ENCODE results near the gene KCNQ2.

DNA sequence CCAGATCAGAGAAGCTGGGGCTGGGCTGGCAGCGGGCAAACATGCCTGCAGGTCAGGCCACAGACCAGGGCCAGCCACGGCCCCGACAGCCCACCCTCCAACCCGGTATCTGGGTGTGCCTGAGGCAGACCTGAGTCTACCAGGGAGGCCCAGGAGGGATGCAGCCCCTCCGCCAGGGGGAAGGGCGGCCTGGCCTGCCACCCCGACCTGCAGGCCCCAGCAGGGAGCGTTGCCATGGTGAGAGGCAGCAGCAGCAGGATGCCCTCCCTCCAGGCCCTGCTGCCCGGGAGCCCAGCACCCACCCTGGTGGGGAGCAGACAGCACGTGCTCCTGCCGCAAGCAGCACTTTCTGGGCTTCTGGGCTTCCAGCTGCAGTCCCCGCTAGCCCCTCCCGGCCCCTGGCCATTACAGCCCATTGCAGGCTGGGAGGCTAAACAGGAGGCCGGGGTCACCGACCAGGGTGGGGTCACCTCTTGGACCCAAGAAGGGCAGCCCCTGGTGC is 30.3 kb upstream of the KCNQ2 start:
- TF ChIP-seq, protein P1, sequence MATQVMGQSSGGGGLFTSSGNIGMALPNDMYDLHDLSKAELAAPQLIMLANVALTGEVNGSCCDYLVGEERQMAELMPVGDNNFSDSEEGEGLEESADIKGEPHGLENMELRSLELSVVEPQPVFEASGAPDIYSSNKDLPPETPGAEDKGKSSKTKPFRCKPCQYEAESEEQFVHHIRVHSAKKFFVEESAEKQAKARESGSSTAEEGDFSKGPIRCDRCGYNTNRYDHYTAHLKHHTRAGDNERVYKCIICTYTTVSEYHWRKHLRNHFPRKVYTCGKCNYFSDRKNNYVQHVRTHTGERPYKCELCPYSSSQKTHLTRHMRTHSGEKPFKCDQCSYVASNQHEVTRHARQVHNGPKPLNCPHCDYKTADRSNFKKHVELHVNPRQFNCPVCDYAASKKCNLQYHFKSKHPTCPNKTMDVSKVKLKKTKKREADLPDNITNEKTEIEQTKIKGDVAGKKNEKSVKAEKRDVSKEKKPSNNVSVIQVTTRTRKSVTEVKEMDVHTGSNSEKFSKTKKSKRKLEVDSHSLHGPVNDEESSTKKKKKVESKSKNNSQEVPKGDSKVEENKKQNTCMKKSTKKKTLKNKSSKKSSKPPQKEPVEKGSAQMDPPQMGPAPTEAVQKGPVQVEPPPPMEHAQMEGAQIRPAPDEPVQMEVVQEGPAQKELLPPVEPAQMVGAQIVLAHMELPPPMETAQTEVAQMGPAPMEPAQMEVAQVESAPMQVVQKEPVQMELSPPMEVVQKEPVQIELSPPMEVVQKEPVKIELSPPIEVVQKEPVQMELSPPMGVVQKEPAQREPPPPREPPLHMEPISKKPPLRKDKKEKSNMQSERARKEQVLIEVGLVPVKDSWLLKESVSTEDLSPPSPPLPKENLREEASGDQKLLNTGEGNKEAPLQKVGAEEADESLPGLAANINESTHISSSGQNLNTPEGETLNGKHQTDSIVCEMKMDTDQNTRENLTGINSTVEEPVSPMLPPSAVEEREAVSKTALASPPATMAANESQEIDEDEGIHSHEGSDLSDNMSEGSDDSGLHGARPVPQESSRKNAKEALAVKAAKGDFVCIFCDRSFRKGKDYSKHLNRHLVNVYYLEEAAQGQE (IDR thresholded peaks at IDR 0.05; ENCODE audit: low read depth): no peak
- no peak for TF ChIP-seq EP300 (IDR thresholded peaks at IDR 0.05; ENCODE audit: borderline replicate concordance)
- TF ChIP-seq, protein P2, sequence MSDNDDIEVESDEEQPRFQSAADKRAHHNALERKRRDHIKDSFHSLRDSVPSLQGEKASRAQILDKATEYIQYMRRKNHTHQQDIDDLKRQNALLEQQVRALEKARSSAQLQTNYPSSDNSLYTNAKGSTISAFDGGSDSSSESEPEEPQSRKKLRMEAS (IDR thresholded peaks at IDR 0.05): no peak
- TF ChIP-seq RAD21 (IDR thresholded peaks at IDR 0.05; ENCODE audit: low read depth): no peak
